GM21825 (cell line): ENCODE results near the gene COL13A1.

ENCODE experiments used
- ATAC-seq: cut with Tn5 transposase; IDR thresholded peaks from one replicate; pipeline ENCODE4 v1.9.1; 2021; ENCODE audit warnings: mild to moderate bottlenecking, moderate library complexity; ENCODE audit not compliant: unreplicated experiment

Gene COL13A1

GRCh38 chr10:69902835-69903535 is 101.3 kb downstream of the COL13A1 start:
- ATAC-seq, result no peak

- no peak for ATAC-seq
Observed at GRCh38 chr10:69904533-69904932, 102.8 kb downstream of the COL13A1 start.

GRCh38 chr10:69906425-69906824 is 104.7 kb downstream of the COL13A1 start:
- ATAC-seq, result no peak

- ATAC-seq, result no peak
Observed at GRCh38 chr10:69907517-69907916, 105.8 kb downstream of the COL13A1 start.

GRCh38 chr10:69908124-69908523 is 106.4 kb downstream of the COL13A1 start:
- ATAC-seq, result no peak

GRCh38 chr10:69910561-69910960 is 108.9 kb downstream of the COL13A1 start:
- no peak for ATAC-seq

GRCh38 chr10:69911613-69912528 is 110.2 kb downstream of the COL13A1 start:
- no peak for ATAC-seq

GRCh38 chr10:69912589-69912988 is 110.9 kb downstream of the COL13A1 start:
- no peak for ATAC-seq

GRCh38 chr10:69913606-69914382 is 112.1 kb downstream of the COL13A1 start:
- ATAC-seq, result no peak

- peak; percentile 52 for ATAC-seq
Observed at GRCh38 chr10:69914398-69915214, 112.9 kb downstream of the COL13A1 start.

- no peak for ATAC-seq
Observed at GRCh38 chr10:69915215-69915560, 113.5 kb downstream of the COL13A1 start.

GRCh38 chr10:69916118-69916517 is 114.4 kb downstream of the COL13A1 start:
- no peak for ATAC-seq

GRCh38 chr10:69918036-69918435 is 116.3 kb downstream of the COL13A1 start:
- no peak for ATAC-seq

- no peak for ATAC-seq
Observed at GRCh38 chr10:69919250-69919649, 117.5 kb downstream of the COL13A1 start.

- no peak for ATAC-seq
Observed at GRCh38 chr10:69925111-69925510, 123.4 kb downstream of the COL13A1 start.

- ATAC-seq, result no peak
Observed at GRCh38 chr10:69928339-69928738, 126.6 kb downstream of the COL13A1 start.

- ATAC-seq, result no peak
Observed at GRCh38 chr10:69929575-69929974, 127.9 kb downstream of the COL13A1 start.

- ATAC-seq, result no peak
Observed at GRCh38 chr10:69934768-69935167, 133.1 kb downstream of the COL13A1 start.

GRCh38 chr10:69936091-69936490 is 134.4 kb downstream of the COL13A1 start:
- no peak for ATAC-seq

- no peak for ATAC-seq
Observed at GRCh38 chr10:69938541-69938991, 136.9 kb downstream of the COL13A1 start.
